HG02798 (cell line): Measurements from ENCODE around the gene TECR.

Experiments
- ATAC-seq: cut with Tn5 transposase; IDR thresholded peaks from one replicate; pipeline ENCODE4 v1.9.1; 2021; ENCODE audit warnings: mild to moderate bottlenecking; ENCODE audit not compliant: unreplicated experiment, poor library complexity

The TECR gene

GRCh38 chr19:14507704-14508542 is 21.5 kb upstream of the TECR start:
- ATAC-seq = no peak

GRCh38 chr19:14510311-14511228 is 18.8 kb upstream of the TECR start:
- ATAC-seq = no peak

- ATAC-seq = no peak
These were observed 18.2 kb upstream of the TECR start for GRCh38 chr19:14511229-14511593.

- ATAC-seq = no peak
These were observed 16.9 kb upstream of the TECR start for GRCh38 chr19:14512406-14512961.

- no peak for ATAC-seq
These were observed 15.1 kb upstream of the TECR start for GRCh38 chr19:14514215-14514863.

- ATAC-seq = no peak
These were observed 13.8 kb upstream of the TECR start for GRCh38 chr19:14515501-14516047.

- ATAC-seq = no peak
These were observed 13.3 kb upstream of the TECR start for GRCh38 chr19:14516048-14516534.

GRCh38 chr19:14516746-14517438 is 12.5 kb upstream of the TECR start:
- ATAC-seq = no peak

- no peak for ATAC-seq
These were observed 12.0 kb upstream of the TECR start for GRCh38 chr19:14517446-14517839.

- ATAC-seq = peak; percentile 69
These were observed 11.4 kb upstream of the TECR start, which contains the start of gene DNAJB1 for GRCh38 chr19:14517840-14518505. Gene DNAJB1, minus strand, starts transcription at chr19:14518397. Its CDS starts 48 bp downstream, at chr19:14518349.

- ATAC-seq = no peak
These were observed 10.0 kb upstream of the TECR start for GRCh38 chr19:14519245-14519859.

- ATAC-seq = no peak
These were observed 9.5 kb upstream of the TECR start for GRCh38 chr19:14519860-14520407.

- ATAC-seq = no peak
These were observed 8.9 kb upstream of the TECR start for GRCh38 chr19:14520543-14520942.

GRCh38 chr19:14525729-14526128 is 3.7 kb upstream of the TECR start:
- no peak for ATAC-seq

GRCh38 chr19:14526423-14526822 is 3.0 kb upstream of the TECR start:
- ATAC-seq = no peak

- ATAC-seq = no peak
These were observed 758 bp upstream of the TECR start for GRCh38 chr19:14528419-14529253.

GRCh38 chr19:14530005-14530348 is 583 bp downstream of the TECR start:
- ATAC-seq = no peak
